NK-92 treated with Interleukin-12 subunit alpha and Interleukin-12 subunit beta, amount 100 ng/mL, for 24 hours (cell line): ENCODE measurements around the gene TRAPPC11.
A peak's percentile ranks its signal among the peaks of the same experiment; 100 is the strongest.
"Not testable (repeated sequence)": the region's sequence is repeated elsewhere in the genome, so short reads cannot be mapped to it uniquely, and the experiment has no call there.

Source experiments
- DNase-seq: peaks from one replicate; lab custom pipeline; 2025; lab: John Stamatoyannopoulos, UW

Gene TRAPPC11

DNA sequence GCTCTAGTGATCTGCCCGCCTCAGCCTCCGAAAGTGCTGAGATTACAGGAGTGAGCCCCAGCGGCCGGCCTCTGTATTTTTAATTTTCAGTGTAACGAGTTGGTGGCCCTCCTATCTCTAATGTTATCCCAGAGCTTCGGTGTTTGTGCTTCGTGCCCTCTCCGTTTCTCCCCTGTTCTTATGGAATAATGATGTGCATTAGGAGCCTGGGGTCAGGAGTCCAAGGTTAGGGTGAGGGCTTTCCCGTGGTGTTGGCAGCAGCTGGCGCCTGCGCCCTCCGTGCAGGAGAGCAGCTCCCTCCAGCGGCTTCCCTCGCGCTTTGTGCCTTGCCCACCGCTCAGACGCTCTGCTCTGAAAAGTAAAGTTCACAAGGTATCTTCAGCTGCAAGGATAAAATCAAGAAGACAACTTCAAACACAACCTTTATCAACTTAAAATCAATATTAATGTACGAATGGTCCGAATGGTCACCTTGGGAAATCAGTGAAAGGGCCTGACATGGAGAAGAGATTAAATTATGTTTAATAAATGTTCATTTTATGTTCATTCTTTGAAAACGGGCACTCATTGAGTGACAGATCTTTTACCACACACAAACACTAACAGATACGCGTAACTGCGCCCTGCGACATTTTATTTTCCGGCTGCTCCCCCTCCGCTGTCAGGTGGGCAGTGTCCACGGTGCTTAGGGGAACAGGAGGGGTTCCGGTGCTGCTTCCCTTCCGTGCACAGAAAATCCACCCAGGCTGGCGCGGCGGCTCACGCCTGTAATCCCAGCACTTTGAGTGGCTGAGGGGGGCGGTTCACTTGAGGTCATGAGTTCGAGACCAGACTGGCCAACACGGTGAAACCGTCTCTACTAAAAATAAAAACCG is 62.4 kb downstream of the TRAPPC11 start:
- DNase-seq = no peak

DNA sequence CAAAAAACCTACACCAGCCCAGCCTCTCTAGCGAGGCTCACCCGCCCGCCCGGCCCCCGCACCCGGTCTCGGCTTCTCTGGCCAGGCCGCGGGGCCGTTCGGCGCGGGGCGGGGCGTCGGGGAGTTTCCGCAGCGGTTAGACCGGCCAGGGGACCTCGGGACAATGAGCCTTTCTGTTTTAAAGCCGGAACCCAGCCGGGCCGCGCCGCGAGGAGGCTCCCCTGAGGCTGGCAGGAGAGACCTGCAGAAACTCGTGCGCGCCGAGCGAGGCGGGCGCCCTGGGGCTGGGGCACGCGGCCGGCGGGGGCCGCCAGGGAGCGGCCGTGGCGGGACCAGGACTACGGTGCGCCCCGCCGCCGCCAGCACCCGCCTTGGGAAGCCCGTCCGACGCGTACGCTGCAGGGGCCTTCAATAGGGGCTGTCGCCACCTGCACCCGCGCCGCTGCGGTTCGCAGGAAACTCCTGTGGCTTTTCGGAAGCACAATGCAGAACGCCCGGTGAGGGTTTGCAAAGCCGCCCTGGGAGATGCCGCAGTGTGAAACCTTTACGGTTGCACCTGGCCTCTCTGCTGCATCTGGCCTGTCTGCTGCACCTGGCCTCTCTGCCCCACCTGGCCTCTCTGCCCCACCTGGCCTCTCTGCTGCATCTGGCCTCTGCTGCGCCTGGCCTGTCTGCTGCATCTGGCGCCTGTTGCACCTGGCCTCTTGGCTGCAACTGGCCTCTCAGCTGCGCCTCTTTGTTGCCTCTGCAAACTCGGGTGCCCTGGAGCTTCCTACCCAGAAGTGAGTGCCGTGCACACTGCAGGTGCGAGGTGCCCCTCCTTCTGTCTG is 63.9 kb downstream of the TRAPPC11 start:
- peak; percentile 21 for DNase-seq

DNA sequence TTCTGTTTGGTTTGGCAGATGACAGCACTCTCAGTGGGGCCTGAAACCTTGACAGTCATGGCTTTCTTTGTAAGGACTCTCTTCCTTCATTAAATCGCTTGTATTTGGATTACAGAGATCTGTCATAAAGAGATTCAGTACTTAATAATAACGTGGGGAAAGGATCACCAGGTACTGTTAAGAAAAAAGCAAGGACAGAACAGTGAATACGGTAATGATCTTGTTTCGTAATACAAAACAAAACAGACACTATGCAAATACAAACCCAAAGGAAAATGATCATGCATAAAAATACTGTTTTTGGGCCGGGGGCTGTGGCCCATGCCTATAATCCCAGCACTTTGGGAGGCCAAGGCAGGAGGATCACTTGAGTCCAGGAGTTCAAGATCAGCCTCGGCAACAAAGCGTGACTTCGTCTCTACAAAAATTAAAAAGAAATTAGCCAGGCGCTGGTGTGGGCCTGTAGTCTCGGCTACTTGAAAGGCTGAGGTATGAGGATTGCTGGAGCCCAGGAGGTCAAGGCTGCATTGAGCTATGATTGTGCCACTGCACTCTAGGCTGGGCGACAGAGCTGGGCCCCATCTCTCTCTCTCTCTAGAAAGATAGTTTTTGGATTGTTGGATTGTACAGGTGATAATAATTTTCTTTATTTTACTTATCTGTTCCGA is 64.6 kb downstream of the TRAPPC11 start:
- no peak for DNase-seq

DNA sequence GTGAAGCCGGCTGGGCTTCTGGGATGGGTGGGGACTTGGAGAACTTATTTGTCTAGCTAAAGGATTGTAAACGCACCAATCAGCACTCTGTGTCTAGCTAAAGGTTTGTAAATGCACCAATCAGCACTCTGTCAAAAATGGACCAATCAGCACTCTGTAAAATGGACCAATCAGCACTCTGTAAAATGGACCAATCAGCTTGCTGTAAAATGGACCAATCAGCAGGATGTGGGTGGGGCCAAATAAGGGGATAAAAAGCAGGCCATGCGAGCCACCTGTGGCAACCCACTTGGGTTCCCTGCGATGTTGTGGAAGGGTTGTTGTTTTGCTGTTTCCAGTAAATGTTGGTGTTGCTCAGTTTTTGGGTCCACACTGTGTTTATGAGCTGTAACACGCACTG is 66.5 kb downstream of the TRAPPC11 start:
- DNase-seq = not testable (repeated sequence)

DNA sequence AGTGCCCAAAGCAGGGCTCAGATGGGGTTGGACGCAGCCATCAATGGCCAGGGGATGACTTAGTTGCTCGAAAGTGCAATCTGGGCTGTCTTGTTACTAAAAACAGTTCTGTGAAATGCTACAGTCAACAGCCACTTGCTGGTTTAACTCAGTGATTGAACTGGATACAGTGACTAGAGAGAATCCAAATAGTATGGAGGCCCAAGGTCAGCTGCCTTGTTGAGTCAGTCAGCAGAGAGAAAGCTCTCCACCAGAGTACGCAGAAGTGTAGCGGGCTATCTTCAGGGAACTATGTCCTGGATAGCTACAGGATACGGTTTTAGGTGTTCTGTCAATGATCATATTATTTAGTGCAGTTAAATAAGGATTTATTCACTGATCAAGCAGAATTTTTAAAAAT is 68.4 kb downstream of the TRAPPC11 start:
- no peak for DNase-seq

DNA sequence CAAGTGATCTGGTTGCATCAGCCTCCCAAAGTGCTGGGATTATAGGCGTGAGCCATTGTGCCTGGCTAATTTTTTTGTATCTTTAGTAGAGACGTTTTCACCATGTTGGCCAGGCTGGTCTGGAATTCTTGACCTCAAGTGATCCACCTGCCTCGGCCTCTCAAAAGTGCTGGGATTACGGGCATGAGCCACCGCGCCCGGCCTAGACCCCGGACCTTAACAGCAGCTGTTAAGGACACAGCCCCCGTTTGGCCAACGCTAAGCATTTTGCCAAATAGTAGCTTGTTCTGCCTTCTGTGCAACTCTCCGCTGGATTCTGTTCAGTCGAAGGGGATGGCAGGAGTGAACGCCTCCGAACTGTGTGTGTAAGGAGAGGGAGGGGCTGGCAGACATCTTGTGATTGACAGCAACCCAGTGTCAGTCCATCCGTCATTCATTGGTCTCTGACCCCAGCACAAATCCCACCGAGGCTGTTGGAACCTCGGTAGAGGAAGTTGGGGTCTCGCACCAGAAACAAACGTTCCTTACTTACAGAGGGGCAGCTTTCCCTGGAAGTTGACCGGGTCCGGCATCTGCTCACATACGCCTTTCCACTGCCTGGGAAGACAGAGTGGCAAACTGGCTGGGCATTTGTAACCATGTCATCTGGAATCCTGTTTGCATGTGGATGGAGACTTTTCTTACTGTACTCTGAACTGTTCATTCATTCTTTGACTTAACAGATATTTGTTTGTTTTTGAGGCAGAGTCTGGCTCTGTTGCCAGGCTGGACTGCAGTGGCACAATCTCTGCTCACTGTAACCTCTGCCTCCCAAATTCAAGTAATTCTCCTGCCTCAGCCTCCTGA is 69.4 kb downstream of the TRAPPC11 start:
- no peak for DNase-seq

DNA sequence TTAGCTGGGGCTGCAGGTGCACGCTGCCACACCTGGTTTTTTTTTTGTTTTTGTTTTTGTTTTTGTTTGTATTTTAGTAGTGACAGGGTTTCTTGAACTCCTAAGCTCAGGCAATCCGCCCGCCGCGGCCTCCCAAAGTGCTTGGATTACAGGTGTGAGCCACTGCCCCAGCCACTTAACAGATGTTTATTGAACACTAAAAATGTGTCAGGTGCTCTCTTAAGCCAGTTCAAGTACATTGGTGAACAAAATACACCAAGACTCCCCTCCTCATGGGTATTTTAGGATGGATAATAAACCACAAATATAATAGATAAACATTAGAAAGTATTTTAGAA is 69.9 kb downstream of the TRAPPC11 start:
- DNase-seq = no peak

DNA sequence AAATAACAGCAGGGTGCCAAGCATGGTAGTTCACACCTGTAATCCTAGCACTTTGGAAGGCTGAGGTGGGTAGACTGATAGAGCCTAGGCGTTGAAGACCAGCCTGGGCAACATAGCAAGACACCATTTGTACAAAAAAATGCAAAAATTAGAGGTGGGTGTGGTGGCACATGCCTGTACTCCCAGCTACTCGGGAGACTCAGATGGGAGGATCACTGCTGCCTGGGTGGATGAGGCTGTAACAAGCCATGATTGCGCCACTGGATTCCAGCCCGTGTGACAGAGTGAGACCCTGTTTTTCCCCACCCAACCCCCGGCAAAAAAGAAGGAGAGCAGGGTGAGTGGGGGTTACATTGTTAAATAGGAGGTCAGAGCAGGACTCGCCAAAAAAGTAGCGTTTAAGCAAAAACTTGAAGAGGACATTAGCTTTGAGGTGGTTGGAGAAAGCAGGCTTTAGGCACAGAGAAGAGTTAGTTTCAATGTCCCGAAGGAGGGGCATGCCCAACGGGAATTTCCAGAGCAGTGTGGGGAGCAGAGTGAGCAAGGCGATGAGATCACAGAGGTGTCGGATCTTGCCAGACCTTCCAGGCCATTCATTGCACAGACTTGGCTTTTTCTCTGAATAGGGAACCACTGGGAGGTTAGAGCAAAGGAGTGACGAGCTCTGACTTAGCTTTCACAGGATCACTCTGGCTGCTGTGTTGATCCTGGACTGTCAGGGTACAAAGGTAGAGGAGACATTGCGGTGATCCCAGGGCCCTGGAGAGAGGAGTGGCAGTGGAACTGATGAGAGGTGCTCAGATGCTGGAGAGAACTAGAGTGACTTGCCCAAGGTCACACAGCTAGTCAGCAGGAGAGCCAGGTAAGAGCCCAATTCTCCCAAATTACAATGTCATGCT is 70.6 kb downstream of the TRAPPC11 start:
- DNase-seq = no peak

DNA sequence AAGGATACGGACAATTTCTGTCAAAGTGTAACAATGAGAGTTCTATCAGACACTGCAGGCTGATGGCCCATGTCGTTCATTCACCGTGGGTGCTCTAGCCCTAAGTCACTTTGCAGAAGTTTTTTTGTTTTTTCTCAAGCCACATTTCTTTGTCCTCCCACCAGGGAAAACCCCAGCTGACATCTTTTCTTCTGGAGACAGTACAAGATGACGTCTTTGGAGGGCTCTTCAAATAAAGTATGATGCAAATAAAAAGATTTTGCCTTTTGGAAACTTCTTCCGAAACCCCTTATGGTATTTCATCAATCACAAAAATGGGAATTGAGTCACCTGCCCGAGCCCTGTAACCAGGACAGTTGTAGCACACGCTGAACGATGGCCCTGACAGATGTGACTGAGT is 73.2 kb downstream of the TRAPPC11 start:
- no peak for DNase-seq

DNA sequence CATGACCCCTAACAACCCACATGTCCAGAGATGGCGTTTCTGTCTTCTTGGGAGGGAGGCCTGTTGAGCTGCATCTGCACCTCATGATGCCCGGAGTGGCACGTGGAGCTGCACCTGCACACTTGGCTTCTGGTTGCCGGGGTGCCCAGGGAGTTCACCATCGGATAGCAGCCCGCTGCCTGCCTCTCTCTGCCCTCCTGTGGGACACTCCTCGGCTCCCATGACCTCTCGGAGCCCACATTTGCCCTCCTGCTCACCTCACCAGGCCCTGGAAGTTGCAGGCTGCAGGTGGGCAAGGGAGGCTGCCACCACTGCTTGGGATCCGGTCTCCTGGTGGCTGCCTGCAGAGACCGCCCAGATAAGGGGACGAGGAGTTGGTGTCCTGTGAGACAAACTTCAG is 74.1 kb downstream of the TRAPPC11 start:
- no peak for DNase-seq

DNA sequence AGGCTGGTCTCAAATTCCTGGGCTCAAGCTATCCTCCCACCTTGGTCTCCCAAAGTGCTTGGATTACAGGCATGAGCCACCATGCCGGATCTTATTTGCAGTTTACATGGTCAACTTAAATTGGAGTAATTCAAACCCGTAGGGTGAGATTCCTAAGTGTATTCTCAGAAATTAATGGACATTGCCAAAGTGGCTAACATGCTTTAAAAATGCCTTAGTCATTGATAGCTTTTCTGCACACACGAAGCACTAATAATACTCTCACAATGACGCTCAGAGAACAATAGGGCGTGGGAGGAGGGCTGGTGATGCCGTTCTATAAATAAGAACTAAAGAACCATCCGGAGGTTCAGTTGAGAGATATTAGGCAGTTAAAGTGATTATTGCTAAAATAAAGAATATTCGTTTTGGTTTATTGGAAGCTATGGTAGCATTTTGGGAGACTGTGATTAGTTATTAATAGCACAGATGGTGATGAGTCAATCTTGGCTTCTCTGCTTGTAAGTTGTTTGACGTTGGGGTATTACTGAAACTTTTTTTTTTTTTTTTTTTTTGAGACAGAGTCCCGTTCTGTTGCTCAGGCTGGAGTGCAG is 79.1 kb downstream of the TRAPPC11 start:
- no peak for DNase-seq

DNA sequence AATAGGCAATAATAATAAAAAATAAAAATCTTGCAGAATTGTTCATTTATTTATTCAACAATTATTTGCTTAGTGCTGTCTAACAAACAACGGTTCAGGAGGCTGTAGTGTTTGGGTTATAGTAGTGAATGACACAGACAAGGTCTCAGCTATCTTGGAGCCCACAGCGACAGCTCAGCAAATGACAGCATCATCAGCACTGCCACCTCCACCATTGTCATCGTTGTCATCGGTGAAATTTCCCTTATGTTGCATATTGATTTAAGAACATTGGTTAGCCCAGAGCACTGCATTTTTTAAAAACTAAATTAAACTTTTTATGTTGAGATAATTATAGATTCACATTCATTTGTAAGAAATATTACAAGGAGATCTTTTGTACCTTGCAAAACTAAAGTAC is 79.9 kb downstream of the TRAPPC11 start:
- DNase-seq = no peak

DNA sequence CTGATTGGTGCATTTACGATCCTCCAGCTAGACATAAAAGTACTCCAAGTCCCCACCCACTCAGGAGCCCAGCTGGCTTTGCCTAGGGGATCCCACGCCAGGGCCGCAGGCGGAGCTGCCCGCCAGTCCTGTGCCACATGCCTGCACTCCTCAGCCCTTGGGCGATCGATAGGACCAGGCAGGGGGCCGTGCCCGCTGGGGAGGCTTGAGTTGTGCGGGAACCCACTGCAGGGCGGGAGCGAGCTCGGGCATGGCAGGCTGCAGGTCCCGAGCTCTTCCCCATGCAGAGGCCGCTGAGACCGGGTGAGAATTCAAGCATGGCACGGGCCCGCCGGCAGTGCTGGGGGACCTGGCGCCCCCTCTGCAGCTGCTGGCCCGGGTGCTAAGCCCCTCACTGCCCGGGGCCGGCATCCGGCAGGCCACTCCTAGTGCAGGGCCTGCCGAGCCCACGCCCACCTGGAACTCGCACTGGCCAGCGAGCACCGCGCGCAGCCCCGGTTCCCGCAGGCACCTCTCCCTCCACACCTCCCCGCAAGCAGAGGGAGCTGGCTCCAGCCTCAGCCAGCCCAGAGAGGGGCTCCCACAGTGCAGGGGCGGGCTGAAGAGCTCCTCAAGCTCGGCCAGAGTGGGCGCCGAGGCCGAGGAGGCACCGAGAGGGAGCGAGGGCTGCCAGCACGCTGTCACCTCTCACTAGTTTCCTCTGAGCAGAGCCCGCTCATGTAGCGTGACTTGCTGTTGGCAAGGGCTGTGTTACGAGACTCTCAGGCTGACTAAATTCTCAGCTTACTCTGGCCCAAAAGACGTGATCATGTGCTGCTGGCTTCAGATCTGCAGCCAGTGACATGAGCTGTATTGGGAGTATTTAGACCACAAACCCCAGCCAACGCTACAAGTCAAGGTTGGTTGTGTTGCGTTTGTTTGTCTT is 87.5 kb downstream of the TRAPPC11 start:
- no peak for DNase-seq

DNA sequence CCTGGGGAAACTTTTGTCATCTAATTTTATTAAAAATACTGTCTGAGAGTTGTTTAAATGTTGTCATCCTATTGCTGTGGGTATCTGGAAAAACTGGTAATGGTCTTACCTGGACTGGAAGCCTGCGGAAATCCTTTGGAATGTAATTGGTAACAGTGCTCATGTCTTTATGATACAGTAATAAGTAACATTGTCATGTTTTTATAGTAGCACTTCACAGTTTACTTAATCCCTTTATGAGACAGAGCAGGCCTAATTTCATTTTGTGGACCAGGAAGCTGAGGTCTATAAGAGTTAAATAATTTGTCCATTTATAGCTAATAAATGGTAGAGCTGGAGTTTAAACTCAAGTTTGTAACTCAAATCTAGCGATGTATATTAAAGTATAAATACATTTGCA is 88.3 kb downstream of the TRAPPC11 start:
- DNase-seq = no peak

DNA sequence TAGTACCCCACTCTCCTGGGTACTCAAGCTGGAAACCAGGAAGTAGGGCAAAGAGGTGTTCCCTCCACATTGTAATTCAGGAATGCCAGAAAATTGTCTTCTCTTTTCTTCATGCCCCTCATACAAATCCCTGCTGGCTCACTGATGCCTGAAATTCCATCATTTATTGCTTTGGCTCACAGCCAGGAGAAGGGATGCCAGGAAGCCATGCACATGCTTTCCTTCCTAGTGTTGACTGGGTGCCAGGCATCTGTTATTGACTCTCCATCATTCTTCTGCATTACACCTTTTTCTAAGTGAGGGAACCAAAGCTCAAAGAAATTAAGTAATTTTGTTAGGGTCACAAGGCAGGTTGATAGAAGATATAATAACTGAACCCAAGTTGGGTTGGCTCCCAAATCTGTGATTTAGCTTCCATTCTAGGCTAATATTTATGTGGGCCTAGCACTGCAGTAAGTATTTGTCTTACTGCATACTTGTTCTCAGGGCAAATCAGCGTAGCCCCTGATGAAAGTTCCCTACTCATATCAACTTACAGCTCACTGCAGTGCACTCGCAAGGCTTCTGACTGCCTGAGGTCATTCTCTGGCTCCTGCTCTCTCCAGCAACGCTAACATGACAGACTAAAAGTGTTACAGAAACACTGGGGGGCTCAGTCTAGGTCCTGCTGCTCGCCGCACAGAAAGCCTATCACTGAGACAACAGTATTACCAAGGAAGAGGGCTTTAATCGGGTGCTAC is 89.0 kb downstream of the TRAPPC11 start:
- DNase-seq = no peak

DNA sequence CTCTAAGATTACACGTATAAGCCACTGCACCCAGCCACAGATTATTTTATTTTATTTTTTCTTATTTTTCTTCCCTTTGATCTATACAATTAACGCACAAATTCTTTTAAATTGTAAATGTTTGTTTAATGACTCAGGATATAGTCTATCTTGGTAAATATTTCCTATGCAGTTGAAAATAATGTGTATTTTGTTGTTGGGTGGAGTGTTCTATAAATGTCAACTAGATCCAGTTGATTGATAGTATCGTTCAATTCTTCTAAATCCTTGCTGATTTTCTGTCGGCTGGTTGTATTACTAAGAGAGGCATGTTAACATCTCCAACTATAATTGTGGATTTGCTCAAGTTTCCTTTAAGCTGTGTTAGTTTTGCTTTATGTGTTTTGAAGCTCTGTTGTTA is 92.0 kb downstream of the TRAPPC11 start:
- no peak for DNase-seq

DNA sequence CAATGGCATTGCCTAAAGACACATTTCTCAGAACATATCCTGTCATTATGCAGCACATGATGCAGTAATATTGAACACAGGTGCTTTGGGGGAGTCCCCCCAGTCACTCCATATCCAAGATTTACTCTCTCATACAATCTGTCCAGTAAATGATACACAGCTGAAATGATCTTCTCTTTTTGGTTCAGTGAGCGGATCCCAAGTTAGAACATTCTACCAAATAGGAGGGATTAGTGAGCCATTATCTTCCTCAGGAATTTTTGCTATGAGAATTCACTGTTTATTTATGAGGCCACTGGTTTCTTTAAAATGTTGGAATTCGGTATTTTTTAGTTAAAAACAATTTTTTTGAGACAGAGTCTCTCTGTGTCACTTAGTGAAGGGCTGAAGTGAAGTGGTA is 96.5 kb downstream of the TRAPPC11 start:
- no peak for DNase-seq

DNA sequence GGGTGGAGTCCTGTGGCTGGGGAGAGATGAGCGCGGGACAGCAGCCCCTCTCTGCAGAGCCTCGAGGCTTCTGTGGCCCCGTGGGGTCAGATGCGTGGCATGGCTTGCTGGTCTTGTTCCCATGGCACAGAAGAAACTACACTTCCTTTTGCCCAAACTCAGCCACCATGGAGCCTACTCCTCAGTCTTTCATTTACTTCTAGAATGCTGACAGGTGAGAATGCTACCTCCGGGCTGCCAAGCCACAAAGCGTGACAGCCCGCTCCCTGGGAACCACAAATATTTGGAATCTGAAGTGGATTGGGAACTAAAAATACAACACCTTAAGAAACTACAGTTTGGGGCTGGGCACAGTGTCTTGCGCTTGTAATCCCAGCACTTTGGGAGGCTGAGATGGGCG is 98.0 kb downstream of the TRAPPC11 start:
- DNase-seq = no peak
